Upper lobe of left lung (tissue), 4 donors: Measurements from ENCODE around the gene TMEM63A.

Experiments used
- EP300 ChIP-seq, 4 donors: sonication (generic); formaldehyde crosslinking; IDR thresholded peaks; one replicate each; pipeline ENCODE4 v1.5.1; 2017; ENCODE audit warnings: antibody characterized with exemption in 4 of 4, control low read depth in 2 of 4
- POLR2A ChIP-seq, 4 donors: fragments of 450-650 bp; IDR thresholded peaks; one replicate each; pipeline ENCODE4 v1.5.1; 2016 to 2017; ENCODE audit warnings: antibody characterized with exemption in 4 of 4, mild to moderate bottlenecking in 2 of 4
- POLR2AphosphoS5 ChIP-seq, 2 donors: sonication (generic); formaldehyde crosslinking; IDR thresholded peaks; one replicate each; pipeline ENCODE4 v1.5.1; 2017; ENCODE audit warnings: antibody characterized with exemption in 2 of 2
- TF ChIP-seq, protein P1 (sequence below), 6 experiments: fragments of 450-650 bp in 4 of 6; fragments of 200-600 bp in 2 of 6; sonication (generic) in 2 of 6; IDR thresholded peaks; one replicate each; pipeline ENCODE4 v1.5.1; 2016 to 2019; ENCODE audit warnings: antibody characterized with exemption in 6 of 6

DNA sequence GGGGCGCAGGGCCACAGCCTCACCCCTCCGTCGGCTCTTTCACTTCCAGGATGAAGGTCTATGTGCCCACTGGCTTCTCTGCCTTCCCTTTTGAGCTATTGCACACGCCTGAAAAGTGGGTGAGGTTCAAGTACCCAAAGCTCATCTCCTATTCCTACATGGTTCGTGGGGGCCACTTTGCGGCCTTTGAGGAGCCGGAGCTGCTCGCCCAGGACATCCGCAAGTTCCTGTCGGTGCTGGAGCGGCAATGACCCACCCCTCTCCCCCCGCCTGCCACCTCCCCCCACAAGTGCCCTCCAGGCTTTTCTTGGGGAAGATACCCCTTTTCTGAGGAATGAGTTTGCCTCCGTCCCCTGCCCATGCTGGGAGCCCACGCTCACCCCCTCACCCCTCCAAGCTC is 37.1 kb downstream of the TMEM63A start:
- TF ChIP-seq POLR2A (IDR thresholded peaks at IDR 0.05) = no peak
- TF ChIP-seq, protein P1, sequence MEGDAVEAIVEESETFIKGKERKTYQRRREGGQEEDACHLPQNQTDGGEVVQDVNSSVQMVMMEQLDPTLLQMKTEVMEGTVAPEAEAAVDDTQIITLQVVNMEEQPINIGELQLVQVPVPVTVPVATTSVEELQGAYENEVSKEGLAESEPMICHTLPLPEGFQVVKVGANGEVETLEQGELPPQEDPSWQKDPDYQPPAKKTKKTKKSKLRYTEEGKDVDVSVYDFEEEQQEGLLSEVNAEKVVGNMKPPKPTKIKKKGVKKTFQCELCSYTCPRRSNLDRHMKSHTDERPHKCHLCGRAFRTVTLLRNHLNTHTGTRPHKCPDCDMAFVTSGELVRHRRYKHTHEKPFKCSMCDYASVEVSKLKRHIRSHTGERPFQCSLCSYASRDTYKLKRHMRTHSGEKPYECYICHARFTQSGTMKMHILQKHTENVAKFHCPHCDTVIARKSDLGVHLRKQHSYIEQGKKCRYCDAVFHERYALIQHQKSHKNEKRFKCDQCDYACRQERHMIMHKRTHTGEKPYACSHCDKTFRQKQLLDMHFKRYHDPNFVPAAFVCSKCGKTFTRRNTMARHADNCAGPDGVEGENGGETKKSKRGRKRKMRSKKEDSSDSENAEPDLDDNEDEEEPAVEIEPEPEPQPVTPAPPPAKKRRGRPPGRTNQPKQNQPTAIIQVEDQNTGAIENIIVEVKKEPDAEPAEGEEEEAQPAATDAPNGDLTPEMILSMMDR (IDR thresholded peaks at IDR 0.05) = no peak
- TF ChIP-seq EP300 (IDR thresholded peaks at IDR 0.05) = no peak
- no peak for TF ChIP-seq POLR2AphosphoS5 (IDR thresholded peaks at IDR 0.05)
